AG09319 (cell line): ENCODE measurements around the gene ZNF292.
"Not testable (repeated sequence)": the region's sequence is repeated elsewhere in the genome, so short reads cannot be mapped to it uniquely, and the experiment has no call there.

ENCODE experiments used
- DNase-seq: peaks from one replicate; pipeline ENCODE4 v3.0.0-alpha.2; 2010; ENCODE audit warnings: low read depth; ENCODE audit errors: extremely low read depth
- CTCF ChIP-seq: IDR thresholded peaks from 2 replicates; pipeline ENCODE4 v1.5.1; 2011; ENCODE audit warnings: low read depth, mild to moderate bottlenecking, inconsistent platforms, low read length, moderate library complexity

Gene ZNF292

GRCh38 chr6:87237804-87238203 lies 82.4 kb downstream of the ZNF292 start:
- peak; percentile 45 for TF ChIP-seq CTCF
- DNase-seq, result peak; percentile 7

DNA sequence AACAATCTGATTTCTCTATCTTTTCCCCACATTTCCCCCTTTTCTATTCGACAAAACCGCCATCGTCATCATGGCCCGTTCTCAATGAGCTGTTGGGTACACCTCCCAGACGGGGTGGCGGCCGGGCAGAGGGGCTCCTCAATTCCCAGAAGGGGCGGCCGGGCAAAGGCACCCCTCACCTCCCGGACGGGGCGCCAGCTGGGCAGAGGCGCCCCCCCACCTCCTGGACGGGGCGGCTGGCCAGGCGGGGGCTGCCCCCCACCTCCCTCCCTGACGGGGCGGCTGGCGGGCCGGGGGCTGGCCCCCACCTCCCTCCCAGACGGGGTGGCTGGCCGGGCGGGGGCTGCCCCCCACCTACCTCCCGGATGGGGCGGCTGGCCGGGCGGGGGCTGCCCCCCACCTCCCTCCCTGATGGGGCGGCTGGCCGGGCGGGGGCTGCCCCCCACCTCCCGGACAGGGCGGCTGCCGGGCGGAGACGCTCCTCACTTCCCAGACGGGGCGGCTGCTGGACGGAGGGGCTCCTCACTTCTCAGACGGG lies 83.8 kb downstream of the ZNF292 start:
- DNase-seq, result not testable (repeated sequence)

- DNase-seq, result no peak
- TF ChIP-seq CTCF, result no peak
Measured at GRCh38 chr6:87241304-87241703, 85.9 kb downstream of the ZNF292 start.

GRCh38 chr6:87242311-87242710 lies 86.9 kb downstream of the ZNF292 start:
- TF ChIP-seq CTCF, result no peak
- no peak for DNase-seq

DNA sequence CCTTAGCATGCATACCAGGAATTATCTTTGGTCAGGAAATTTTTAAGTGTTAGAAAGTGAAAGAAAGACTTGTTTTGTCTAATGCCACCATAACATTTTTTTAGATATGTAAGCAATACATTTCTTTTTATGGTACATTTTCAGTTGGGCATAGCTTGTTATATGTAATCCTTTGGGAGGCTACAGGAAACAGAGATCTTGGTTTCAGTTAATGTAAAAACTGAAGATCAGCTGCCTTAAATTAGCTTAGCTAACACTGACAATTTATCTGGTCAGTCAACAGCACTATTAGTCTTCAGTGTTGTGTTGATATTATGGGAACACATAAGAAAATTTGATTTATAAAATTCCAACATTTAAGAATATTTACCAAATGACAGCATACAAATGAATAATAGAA lies 88.4 kb downstream of the ZNF292 start:
- TF ChIP-seq CTCF, result no peak
- no peak for DNase-seq

GRCh38 chr6:87244380-87244779 lies 89.0 kb downstream of the ZNF292 start:
- TF ChIP-seq CTCF, result no peak
- DNase-seq, result no peak

GRCh38 chr6:87250019-87250418 lies 94.7 kb downstream of the ZNF292 start:
- DNase-seq, result no peak
- TF ChIP-seq CTCF, result no peak

- DNase-seq, result no peak
- no peak for TF ChIP-seq CTCF
Measured at GRCh38 chr6:87251225-87251624, 95.9 kb downstream of the ZNF292 start.
